Suppressor macrophage (primary cell): ENCODE measurements around the gene GAP43.

Experiments used
- DNase-seq, 4 experiments: peaks; one replicate each; pipeline ENCODE4 v3.0.0-alpha.2; 2020 to 2022

The GAP43 gene

DNA sequence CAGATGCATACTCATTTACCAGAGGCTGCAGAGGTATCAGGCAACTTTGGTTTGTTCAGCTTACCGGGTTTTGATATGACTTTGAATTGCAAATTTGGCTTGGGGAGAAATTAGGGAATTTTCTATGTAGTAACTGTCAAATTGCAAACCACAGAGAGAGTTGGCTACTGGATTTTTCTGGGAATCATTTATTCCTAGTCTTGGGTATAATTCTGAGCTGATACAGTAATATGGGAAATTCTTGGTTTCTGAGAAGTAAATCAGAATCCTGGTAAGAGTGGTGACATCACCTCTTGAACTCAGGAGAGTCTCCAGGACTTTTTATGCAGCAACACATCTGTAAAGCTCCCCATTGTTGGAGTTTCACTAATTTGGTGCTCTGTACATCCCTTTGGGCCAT, 39.0 kb downstream of the GAP43 start:
- no peak for DNase-seq

DNA sequence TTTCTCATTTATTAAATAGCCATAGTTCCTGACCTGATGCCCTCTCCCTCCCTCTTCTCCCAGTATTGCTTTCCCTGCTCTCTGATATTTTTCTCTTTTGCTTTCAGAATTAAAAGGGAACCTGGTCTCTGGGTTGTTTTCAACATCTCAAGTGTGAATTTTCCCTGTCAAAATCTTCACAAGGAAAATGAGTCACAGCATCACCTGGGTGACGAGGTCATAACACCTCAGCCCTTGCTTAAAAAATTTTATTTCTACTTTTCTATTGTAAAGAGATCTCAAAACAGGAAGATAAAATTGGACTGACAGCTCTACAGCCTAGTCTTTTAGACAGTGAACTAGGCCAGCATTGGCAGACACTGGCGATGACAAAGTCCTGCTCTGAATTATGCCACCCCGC, 40.1 kb downstream of the GAP43 start:
- no peak for DNase-seq

DNA sequence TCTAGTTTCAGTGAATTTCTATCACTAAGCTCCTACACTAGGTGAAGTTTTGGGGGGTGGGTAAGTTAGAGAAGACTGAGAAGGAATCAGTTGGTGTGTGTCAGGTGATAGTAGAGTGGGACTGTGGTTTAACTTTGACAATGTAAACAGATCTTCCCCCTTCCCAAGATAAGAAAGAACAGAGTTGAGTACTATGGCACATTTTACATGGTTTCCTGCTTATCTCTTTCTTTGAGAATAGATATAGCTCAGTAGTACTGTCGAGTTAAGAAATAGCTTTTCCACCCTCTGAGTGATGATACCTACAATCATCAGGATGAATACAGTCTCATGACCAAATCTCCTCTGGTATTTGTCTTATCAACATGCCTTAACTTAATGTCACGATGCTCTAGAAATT, 42.8 kb downstream of the GAP43 start:
- no peak for DNase-seq

DNA sequence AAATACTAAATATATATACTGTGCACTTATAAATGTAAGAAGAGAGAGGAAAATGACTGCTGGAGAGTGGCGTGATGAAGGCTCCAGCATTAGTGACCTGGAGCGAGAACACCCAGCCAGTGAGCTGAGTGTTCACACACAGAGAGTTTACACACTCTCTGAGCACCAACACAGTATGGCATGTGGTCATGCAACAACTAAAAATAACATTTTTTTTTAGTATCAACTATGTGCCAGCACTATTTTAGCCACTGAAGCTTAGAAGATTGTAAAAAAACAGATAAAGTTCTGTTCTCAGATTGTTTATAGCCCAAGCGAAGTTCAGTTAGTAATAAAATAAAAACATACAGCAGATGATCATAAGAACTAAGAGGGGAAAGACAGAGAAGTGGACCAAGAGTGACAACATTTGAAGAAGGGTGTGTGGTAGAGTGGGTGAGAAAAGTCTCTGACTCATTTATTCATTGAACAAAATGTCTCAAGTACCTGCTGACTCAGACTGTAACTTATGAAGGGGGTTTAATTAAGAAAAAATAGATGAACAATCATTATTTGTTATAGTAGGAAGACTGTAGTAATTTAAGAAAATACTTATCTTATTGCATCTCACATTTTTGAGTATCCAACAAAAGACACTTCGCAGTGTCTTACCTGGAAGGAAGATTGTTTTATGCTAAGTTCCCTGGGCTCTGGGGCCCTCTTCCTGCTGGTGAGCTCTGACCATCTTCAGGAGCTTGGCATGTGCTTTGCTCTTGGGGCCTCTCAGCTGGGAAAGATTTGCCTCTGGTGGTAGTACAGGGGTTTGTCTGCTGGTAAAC, 43.8 kb downstream of the GAP43 start:
- DNase-seq = peak in 2 of 4 experiments; percentile 15 to 35

DNA sequence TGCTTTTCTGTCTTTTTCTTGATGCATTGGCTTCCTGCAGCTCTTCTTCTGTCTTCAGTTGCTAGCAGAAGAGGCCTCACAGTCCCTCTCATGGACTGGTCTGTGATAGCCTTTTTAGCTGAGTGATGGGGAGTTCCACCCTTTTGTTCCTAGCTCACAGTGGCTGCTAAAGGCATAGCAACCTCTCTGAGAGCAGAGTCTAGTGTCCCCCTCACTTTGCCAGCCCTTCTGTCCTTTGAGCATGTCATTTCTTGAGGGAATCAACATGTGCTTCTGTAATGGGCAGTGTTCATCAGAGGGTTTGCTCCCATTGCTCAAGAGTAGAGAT, 44.4 kb downstream of the GAP43 start:
- peak in 1 of 4 experiments; percentile 15 for DNase-seq

DNA sequence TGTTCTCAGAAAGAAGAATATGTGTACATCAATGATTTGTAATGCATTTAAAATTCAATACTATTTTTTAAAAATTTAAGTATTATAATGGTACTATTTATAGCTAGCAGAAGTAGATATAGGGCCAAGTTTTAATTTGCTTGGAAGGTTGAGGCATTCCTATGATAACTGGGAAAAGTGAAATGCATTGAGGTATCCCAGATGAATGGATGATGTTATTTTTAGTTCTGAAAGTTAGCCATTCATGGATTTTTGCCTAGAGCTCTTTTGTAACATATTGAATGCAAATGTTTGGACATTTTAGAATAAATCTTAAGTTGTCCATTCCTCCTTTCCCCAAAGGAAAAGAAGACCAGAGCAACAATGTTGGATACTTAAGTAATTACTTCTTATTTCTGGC, 47.6 kb downstream of the GAP43 start:
- no peak for DNase-seq

DNA sequence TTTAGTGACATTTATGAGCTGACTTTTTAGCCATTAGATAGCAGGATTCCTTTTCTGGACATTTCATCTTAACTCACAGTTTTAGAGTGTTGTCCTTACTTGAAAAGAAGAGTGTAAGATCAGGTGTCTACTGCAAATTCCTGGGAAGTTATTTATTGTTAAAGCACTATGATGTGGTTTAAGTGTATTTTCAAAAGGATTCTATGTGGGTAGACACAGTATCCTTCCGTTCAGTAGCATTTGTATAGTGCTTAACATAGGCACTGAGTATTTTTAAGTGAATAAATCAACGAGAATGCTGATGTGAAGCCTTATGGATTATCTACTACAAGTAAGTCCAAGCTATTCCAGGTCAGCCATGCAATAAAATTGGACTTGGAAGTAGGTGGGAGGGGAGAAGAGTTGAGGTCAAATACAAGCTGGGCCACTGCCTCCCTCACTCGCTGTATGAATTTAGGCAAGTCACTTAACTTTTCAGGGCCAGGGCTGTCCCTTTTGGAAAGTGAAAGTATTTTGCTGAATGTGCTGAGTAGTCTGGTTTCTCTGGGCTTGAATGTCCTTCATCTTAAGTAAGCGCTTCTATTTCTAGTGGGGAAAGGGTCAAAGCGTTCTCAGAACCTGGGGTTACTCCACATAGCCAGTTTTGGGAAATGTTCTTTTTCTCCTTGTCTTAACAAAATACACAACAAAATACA, 48.6 kb downstream of the GAP43 start:
- DNase-seq = no peak

DNA sequence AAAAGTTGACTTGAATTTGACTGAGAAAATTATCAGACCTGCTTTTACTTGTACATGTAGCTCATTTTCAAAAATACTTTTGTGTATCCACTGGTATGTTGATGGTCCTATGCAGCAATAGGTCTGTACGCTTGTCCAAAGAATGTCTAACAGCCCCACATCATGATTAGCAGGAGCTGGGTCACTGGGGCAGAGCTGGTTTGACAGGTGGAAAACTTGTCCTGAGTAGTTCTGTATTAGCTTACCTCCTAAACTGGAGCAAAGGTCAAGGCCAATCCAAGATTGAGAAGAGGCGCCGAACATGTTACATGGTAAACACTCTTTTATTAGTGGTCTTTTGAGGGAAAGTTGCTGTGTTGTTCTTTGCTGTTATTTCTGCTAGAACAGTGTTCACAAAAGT, 50.6 kb downstream of the GAP43 start:
- DNase-seq = no peak

DNA sequence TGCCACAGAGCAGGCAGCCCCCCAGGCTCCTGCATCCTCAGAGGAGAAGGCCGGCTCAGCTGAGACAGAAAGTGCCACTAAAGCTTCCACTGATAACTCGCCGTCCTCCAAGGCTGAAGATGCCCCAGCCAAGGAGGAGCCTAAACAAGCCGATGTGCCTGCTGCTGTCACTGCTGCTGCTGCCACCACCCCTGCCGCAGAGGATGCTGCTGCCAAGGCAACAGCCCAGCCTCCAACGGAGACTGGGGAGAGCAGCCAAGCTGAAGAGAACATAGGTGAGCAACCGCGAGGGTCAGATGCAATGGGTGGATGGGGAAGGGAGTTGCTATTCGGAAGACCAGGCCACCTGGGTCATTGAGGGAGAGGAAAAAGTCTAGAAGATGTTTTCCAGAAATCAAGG, 53.0 kb downstream of the GAP43 start:
- DNase-seq = no peak

DNA sequence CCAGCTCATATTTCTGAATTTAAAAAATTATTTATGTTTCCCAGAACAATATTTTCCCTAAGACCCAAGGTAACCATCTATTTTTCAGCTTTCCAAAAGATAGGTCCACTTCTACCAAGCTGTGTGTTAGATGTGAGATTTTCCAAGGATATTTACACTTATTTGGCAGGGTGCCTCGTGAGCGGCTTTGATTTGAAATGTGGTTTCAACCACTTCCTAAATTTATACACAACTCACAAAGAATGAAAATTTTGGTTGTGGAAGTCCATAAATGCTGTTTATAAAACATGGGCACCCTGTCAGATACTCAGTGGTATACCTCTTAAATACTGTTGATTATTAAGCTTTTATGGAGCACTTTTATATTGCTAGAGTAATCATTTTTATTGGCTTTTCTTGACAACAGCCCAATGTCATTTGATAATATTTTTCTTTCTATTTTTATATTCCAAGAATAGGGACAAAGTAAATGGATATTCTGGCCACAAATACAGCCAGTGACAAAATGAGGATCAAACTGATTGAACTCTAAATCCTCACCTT, 57.6 kb downstream of the GAP43 start:
- peak; percentile 11 to 55 (median 42) for DNase-seq

DNA sequence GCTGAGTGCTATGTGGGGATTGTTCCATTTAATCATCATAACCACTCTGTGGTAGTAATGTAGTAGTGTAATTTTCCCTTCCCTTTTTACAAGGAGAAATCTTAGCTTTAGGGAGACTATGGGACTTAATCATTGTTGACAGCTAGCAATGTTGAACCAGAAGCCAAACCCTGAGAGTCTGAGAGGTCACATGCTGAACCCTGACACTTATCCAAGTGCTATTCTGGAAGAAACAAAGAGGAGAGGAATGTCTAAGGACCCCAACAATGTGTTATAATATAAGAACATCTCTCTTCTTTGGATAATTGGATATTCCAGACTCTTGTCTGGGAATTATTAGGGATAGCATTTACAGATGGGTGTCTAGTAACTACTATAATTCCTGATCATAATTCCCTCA, 58.4 kb downstream of the GAP43 start:
- no peak for DNase-seq

DNA sequence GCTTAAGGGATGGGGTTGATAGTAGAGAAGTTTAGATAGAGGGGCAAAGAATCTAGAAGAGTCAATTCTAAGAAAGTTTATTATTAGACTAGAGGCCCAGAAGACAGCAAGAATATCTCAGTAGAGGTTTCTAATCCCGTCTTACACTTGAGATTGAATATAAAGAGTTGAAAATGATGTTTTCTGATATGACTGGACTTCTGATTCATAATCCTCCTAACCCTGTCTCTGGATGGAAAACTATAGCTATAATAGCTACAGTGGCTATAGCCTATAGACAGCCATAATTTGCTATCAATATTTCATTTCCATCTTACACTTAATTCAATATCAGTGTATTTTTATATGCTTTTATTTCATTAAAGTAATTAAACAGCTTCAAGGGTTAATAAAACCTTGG, 60.0 kb downstream of the GAP43 start:
- DNase-seq = no peak

DNA sequence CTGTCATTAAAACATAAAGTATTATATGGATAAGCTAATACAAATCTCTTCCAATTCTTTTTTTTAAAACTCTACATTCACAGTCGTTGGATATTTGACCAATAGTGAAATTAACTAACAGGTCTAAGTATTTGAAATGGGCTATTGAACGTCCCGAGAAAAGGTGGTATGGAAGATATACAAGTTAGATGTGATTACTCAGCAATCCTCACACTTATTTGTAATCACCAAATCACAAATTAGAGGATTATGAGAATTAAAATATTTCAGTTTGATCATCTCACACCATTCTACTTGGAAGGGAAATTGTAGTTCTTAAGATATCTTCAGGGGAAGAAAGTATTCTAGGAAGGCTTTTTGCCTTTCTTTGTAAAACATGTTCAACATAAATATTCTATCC, 60.5 kb downstream of the GAP43 start:
- no peak for DNase-seq

DNA sequence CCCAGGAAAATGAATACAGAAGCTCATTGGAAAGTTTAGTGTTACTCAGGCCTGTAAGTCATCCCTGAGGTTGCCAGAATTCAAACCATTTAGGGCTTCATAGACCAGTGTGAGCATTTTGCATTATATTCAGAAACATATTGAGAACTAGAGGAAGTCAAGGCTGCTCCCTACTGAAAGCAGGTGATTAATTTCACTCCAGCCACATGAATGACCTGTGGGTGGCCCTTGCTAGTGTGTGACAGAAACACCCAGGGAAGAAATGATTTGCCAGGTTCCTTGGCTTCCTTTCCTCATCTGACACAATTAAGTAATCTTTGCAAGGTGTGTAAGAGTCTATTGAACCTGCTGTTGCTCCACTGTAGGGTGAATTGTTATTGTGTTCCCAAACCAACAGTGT, 61.8 kb downstream of the GAP43 start:
- no peak for DNase-seq

DNA sequence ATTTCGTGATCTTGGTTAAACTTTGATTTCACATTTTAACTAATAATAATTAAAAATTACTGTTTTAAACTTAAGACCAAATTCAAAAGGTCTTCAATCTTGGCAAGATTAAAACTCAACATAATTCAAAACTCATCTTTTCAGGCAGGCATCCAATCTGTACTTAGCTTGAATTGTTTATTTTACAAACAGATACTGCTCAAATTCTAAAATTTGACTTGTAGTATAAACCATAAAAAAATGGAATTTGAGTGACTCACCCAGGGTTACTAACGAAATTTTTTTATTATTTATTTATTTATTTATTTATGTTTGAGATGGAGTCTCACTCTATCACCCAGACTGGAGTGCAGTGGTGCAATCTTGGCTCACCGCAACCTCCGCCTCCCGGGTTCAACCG, 64.4 kb downstream of the GAP43 start:
- DNase-seq = no peak

DNA sequence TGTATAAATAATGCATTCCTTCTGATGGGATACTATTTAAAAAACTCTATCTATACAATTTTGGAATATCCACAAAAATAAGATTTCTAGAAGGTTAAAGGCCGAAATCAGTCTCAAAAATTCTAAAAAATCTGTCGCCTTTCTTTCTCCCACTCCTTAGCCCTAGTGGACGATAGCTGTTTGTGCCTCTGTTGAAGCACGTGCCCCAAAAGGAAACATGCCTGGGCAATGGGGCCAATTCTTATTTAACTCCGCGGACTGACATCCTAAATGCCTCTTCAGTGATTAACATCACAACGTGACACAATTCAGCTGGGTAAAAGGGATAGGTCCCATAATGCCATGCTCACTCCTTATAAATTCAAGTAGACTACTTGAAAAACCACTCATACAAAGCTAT, 65.1 kb downstream of the GAP43 start:
- no peak for DNase-seq

DNA sequence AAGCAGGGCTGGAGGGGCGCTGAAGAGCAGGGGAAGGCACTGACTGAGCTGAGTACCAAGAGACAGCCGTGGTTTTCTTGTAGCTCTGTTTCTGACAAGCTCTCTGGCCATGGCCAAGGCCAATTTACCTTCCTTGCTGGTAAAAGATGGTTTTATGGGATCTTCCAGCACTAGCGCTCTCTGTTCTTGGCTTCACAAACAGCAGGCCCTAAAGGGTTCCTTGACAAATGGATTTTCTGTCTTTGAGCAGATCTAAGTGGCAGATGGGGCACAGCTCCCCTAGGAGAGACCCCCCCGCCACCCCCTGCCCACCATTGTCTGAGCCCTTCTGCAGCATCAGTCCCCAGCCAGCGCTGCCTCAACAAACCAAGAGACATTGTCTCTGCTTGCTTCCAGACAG, 66.6 kb downstream of the GAP43 start:
- no peak for DNase-seq

DNA sequence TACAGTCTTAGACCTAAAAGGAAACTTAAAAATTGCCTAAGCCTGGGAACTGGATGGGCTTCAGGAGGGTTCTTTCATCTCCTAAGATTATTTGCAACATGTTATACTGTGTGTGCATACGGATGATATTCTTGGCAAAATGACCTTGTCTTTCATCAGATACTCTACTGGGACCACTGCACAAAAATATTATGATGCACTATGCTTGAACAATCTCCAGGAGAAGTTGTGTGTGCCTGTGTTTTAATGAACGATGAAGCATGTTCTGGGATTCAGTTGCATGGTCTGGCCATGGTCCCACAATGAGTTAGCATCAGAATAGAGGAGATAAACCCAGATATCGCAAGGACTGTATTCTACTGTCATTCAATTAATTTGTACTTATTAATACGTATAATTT, 68.7 kb downstream of the GAP43 start:
- DNase-seq = no peak

DNA sequence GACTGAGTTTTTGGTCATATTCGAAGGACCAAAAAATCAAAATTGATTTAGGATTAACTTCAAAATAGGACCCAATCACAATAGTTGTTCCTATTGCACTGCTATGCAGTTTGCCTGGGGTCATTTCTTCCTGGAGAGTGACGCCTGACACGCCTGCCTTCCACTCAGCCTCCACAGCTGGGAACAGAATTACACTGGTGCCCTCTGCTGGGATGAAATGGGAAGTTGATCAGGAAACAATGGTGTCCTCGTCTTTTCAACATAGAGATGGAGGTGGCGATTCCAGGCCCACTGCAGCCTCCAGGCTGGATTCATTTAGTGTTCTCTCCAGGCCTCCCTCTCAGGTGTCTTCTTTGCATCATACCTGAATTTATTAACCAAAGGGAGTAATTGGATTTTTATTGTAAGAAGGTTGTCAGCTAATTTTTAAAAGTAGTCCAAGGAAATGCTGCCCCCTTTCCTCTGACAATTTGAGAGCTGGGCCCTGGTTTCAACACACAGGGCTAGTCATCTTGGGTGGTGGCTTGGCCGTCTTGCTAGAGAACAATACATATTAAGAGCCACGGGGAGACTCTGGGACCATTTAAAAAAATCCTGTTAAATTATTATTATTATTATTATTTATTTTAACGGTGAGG, 69.7 kb downstream of the GAP43 start:
- peak; percentile 72 to 80 (median 77) for DNase-seq

DNA sequence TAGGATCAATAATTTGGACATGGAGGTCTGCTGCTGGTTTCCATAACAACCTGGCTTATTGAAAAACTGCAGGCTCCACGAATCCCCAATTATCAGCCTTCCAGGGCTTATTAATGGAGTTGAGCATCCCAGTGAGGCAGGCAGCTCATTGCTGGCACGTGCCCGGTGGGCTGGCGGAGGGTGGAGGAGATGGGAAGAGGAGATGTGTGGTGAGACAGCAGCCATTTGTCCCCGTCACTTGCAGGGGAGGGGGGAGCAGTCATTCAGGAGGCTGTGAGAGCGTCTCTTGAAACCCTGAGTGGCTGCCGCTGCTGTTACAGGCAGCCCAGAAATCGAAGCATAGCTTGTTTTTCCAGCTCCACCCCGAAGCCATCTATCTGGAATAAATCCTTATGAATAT, 70.6 kb downstream of the GAP43 start:
- DNase-seq = no peak

DNA sequence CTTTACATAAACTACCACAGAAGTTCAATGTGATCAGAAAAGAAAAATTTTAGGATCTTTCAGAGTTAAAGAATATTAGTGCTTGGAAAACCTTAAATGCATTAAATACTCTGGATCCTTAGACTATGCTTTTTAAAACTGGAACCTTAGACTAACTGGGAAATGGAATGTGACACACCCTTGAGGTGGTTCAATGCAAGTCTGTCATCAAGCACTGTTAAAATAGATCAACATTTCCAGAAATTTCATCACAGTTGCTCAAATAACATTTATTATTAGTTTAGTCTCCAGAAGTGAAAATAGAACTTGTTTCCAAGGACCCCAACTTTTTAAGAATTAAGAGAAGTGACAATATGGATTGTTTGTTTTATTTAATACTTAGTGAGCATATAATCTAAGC, 71.8 kb downstream of the GAP43 start:
- no peak for DNase-seq

DNA sequence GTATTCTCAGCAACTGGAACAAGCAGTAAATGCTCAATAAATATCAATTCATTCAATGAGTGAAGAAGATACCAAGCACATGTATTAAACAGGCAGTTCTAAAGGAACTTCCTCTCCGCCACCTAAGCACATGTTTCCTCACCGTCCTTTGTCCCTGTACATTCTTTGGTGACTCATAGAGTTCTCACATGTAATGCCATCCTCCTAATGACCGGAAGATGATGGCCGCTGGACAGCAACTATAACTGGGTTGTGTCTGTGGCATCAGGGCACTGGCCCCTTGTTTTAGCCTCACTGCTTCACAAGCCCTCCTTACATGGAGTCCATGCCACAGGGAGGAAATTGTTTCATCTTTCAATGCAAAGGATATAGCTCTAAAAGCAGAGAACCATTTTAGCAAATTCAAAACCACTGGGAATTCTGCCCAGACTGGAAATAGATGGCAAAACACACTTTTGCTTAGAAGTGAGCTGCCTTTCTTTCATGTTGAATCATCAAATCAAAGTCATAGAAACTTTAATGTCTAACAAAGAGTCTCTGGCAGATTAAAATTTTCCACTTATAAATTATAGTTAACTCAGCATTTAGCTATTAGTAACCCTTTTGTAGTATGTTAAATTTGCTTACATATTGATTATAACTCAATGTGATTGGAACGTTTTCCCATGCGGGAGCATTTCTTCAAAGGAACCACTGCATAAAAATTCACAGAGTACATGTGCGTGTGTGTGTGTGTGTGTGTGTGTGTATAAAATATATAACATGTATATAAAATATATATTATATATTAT, 74.1 kb downstream of the GAP43 start:
- no peak for DNase-seq
